Nephron progenitor cell (in vitro differentiated cells): ENCODE data around the gene C1orf174.

Experiments used
- DNase-seq: peaks from one replicate; pipeline ENCODE4 v3.0.0; 2021
- H3K27ac Mint-ChIP-seq: 2 replicates; pipeline ENCODE4 v1.8.0; 2021; ENCODE audit warnings: mild to moderate bottlenecking, moderate library complexity, mixed read lengths
- H3K27me3 Mint-ChIP-seq: 2 replicates; pipeline ENCODE4 v1.8.0; 2021; ENCODE audit warnings: mild to moderate bottlenecking, low read depth, mixed read lengths; ENCODE audit not compliant: poor library complexity
- H3K36me3 Mint-ChIP-seq: 2 replicates; pipeline ENCODE4 v1.8.0; 2021; ENCODE audit warnings: low read depth, mixed read lengths
- H3K4me1 Mint-ChIP-seq: 2 replicates; pipeline ENCODE4 v1.8.0; 2021; ENCODE audit warnings: mixed read lengths
- H3K4me3 Mint-ChIP-seq: 2 replicates; pipeline ENCODE4 v1.8.0; 2021; ENCODE audit warnings: mild to moderate bottlenecking, moderate library complexity, mixed read lengths
- H3K9me3 Mint-ChIP-seq: 2 replicates; pipeline ENCODE4 v1.8.0; 2021; ENCODE audit warnings: mild to moderate bottlenecking, moderate library complexity, mixed read lengths
- TF ChIP-seq, protein P1 (sequence below): fragments of 200-600 bp; sonication (generic); IDR thresholded peaks from 2 replicates; pipeline ENCODE4 v1.5.0; 2021; ENCODE audit warnings: antibody characterized with exemption

Gene C1orf174

DNA sequence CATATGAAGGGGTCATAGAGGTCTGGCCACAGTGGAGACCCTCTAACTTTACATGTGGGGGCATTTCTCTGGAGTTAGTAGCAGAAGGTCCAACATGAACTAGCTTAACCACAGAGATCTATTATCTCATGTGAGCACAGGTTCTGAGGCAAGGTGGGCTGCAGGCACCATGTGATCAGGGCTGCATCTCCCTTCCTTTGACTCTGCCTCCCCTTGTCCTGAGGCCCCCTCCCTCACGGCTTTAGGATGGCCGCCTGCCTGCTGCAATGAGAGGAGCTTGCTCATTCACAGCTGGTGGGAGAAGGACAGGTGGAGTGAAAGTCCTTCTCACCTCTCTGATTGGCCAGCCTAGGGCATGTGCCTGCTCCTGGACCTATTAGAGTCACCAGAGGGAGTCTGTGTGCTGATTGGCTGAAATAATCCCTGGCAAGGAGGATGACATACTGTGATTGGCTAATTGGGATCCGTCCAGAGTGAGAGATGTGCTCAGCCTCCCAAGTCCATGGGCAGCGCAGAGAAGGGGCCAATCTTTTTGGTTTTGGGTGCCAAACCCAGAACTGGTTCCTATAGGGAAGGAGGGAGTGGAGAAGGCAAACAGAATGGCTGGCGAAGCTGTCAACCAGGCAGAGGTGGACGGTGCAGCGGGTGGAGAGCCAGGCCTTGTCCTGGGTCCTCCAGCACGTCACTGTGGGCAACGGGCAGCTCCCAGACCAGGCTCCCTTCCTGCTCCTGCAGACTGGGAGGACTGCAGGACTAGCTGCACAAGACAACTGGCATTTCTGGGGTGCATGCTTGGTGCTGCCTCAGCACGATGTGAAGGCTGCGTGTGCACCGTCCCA lies 39.4 kb upstream of the C1orf174 start:
- H3K4me1 Mint-ChIP-seq, result peaks cover 5% of the 10 kb centered on the region
- H3K27ac Mint-ChIP-seq, result no peak overlapping the region
- peaks cover 20% of the 10 kb centered on the region for H3K27me3 Mint-ChIP-seq
- H3K9me3 Mint-ChIP-seq, result peaks cover 37% of the 10 kb centered on the region
- no peak for DNase-seq
- H3K36me3 Mint-ChIP-seq, result no peaks in the 10 kb centered on the region
- TF ChIP-seq, protein P1, sequence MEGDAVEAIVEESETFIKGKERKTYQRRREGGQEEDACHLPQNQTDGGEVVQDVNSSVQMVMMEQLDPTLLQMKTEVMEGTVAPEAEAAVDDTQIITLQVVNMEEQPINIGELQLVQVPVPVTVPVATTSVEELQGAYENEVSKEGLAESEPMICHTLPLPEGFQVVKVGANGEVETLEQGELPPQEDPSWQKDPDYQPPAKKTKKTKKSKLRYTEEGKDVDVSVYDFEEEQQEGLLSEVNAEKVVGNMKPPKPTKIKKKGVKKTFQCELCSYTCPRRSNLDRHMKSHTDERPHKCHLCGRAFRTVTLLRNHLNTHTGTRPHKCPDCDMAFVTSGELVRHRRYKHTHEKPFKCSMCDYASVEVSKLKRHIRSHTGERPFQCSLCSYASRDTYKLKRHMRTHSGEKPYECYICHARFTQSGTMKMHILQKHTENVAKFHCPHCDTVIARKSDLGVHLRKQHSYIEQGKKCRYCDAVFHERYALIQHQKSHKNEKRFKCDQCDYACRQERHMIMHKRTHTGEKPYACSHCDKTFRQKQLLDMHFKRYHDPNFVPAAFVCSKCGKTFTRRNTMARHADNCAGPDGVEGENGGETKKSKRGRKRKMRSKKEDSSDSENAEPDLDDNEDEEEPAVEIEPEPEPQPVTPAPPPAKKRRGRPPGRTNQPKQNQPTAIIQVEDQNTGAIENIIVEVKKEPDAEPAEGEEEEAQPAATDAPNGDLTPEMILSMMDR, result no peak
- H3K4me3 Mint-ChIP-seq, result no peak overlapping the region

DNA sequence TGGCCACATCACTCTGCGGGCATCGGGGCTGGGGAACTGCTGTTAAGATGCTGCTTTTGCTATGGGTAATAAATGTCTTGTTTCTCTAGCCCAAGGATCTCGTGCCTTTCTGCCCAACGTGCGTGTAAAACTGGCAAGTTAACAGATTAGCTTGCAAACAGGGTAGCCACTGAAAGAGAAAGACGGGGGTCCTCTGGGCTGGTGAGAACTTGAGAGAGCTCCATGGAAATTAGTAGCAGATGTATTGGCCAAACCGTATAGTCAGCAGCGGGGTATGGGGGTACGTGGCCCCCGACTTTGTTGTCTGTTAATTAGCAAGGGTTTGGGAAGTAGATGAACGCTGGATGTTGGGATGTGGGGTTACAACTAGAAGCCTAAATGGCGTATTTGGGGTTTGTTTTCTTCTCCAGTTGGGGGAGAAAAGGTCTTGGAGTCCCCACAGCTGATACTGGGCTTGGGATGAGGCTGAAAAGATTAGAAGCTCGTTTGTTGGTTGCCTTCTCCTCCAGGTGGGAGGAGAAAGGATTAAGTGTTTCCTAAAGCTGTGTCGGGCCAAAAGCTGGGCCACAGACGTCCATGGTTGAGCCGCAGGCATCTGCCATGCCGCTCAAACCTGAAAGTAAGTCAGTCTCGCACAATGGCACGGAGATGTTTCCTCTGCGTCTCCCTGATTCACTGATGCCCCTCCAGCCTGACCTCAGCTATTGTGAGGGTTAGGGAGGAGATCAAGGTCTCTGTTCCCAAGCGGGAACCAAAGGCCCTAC lies 32.3 kb upstream of the C1orf174 start:
- Mint-ChIP-seq H3K27ac (no peak overlapping the region), H3K36me3 (no peaks in the 10 kb centered on the region)
- DNase-seq, result no peak

DNA sequence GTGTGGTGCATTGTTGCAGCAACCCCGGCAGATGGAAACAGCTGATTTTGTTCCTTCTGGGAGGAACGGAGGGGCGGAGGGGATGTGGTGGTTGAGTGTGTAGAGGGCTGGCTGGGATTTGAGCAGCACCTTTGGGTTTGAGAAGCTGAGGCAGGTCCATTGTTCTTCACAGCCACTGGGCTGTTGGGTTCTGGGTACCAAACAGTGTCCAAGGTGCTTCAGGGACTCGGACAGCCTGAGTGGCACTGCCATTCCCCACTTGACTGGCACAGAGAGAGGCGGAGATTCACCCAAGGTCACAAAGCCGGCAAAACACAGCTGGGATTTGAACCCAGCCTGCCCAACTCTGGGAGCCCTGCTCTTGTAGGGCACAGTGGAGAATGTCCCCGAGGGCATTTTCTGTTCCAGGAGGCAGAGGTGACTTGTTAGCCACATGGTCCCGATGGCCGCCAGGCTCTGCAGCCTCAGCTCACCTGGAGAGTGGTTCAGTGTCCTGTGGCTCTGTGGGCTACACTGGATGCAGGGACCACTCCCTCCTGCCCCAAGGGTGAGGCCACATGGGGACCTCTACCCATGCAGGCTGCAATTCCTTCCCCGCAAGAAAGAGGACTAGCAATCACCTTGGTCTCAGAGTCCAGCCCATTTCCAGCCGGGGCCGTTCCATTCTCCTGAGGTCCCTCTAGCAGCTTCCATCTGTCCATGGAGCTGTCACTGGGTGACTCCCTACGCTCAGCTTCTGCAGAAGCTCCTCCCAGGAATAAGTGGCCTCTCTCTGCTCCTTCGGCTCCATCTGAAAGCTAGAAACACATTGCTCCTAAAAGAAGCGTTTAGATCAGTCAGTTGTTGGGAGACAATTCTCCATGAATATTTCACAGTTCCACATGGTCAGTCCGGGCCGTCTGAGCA lies 31.2 kb upstream of the C1orf174 start:
- no peak overlapping the region for H3K27ac Mint-ChIP-seq
- peaks cover 6% of the 10 kb centered on the region for H3K4me1 Mint-ChIP-seq
- no peak overlapping the region for H3K4me3 Mint-ChIP-seq

More for the DNA sequence above, 32.3 kb upstream of the C1orf174 start:
- peaks cover 17% of the 10 kb centered on the region for H3K27me3 Mint-ChIP-seq
- H3K4me3 Mint-ChIP-seq, result no peak overlapping the region
- H3K4me1 Mint-ChIP-seq, result peaks cover 6% of the 10 kb centered on the region
- peaks cover 39% of the 10 kb centered on the region for H3K9me3 Mint-ChIP-seq
- TF ChIP-seq, protein P1, result no peak

DNA sequence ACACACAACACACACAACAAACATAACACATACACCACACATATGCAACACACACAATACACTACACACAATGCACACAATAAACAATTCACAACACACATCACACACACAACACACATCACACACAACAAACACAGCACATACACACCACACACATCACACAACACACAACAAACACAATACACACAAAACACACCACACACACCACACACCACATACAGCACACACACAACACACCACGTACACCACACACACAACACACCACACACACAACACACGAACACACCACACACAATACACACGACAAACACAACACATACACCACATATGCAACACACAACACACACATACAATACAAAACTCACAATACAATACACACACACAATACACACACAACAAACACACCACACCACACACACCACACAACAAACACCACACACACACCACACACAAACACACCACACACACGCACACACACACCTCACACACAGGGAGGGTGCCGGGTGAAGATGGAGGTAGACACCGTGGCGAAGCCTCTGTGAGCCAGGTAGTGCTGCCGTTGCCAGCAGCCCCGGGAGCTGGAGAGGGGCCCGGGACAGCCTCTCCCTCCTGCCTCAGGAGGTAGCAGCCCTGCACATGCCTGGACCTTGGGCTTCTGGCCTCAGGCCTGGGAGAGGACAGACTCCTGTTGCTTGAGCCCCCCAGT lies 30.4 kb upstream of the C1orf174 start:
- TF ChIP-seq, protein P1, result no peak
- no peak for DNase-seq
- H3K4me1 Mint-ChIP-seq, result peaks cover 6% of the 10 kb centered on the region
- H3K36me3 Mint-ChIP-seq, result no peaks in the 10 kb centered on the region
- no peak overlapping the region for H3K27ac Mint-ChIP-seq
- peaks cover 23% of the 10 kb centered on the region for H3K27me3 Mint-ChIP-seq
- H3K9me3 Mint-ChIP-seq, result peaks cover 22% of the 10 kb centered on the region
- H3K4me3 Mint-ChIP-seq, result no peak overlapping the region

More for the DNA sequence above, 31.2 kb upstream of the C1orf174 start:
- H3K27me3 Mint-ChIP-seq, result peaks cover 21% of the 10 kb centered on the region
- TF ChIP-seq, protein P1, result no peak
- H3K36me3 Mint-ChIP-seq, result no peaks in the 10 kb centered on the region
- no peak for DNase-seq
- peaks cover 30% of the 10 kb centered on the region for H3K9me3 Mint-ChIP-seq

DNA sequence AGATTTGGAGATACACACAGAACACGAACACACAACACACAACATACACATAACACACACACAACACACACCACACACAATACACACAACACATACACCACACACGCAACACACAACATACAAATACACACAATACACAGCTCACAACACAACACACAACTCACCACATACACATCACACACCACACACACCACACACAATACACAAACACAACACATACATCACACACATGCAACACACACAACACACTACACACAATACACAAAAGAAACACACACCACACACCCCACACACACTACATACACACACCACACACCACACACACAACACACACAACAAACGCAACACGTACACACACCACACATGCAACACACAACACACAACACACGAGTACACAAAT lies 29.1 kb upstream of the C1orf174 start:
- Mint-ChIP-seq H3K27me3 (peaks cover 19% of the 10 kb centered on the region), H3K4me1 (peaks cover 12% of the 10 kb centered on the region), H3K36me3 (no peaks in the 10 kb centered on the region), H3K27ac (no peak overlapping the region), H3K4me3 (no peak overlapping the region), H3K9me3 (peaks cover 11% of the 10 kb centered on the region)
- TF ChIP-seq, protein P1, result no peak
- no peak for DNase-seq
